Activated T-helper 1 cell treated with Interleukin-2 at 50 U/mL for 16 hours (primary cell): ENCODE data around the gene FLVCR2.
A peak's percentile ranks its signal among the peaks of the same experiment; 100 is the strongest.

ENCODE experiments used
- DNase-seq: peaks from one replicate; pipeline ENCODE4 v3.0.0-alpha.2; 2020; ENCODE audit warnings: low read depth

The FLVCR2 gene

DNA sequence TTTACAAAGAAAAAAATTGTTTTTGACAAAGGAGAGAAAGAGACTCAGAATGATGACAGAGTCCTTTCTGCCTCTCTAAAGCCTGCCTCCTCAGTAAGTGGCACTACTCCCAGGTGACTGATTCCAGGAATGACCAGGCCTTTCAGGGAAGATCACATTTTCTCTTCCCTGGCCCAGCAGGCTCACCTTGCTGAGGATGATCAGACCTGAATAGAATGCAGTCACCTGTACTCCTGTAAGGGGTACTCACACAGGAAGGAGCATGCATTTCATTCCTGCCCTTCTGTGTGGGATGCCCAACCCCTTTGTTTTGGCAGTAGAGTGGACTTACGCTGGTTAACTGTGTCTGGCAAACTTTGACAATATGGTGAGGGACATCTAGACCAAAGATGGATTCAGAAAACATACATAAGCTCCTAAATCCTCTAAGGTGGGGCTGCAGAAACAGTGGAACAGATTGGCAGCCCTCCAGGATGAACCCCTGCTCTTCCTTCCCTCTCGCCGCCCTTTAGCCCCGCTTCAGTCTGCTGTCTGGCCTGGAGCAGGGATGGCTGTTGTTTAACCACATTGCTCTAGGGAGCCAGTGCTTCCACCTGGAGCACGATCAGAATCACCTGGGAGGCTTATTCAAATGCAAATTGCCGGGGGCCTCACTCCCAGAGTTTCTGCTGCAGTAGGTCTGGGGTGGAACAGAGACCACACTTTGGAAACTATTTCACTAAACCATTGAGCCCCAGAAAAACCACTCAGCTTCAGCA, 52.5 kb downstream of the FLVCR2 start:
- DNase-seq, result no peak

DNA sequence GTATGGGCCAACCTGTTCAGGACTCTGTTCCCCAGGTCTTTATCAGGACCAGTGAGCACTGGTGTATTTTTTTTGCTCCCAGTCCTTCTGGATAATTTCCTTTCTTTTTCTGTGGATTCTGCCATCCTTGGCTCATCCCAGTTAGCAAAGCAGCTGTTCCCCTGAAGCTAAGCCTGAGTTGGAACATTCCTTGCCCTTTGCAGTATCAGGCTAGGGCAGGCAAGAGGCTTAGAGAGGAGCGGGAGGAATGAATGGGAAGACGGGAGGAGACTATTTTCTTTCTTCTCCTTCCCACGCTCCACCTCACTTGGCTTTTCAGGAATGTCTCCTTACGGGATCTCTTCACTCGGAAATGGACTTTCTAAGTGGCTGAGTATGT, 53.0 kb downstream of the FLVCR2 start:
- DNase-seq, result no peak

DNA sequence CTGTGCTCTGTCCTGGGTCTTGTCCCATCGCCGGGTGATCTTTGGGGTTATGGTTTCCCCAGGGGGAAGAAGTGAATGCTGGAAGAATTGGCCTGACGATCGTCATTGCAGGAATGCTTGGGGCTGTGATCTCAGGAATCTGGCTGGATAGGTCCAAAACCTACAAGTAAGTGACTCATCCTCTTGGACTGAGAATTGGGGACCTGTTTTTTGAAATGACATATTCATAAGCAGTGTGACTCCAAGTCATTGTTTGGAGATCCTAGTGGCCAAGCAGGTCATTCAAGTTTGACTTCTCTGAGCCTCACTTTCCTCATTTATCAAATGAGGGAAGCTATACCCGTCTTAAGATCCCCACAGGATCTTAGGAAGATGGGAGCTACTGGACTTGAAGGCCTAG, 56.4 kb downstream of the FLVCR2 start:
- DNase-seq, result no peak

DNA sequence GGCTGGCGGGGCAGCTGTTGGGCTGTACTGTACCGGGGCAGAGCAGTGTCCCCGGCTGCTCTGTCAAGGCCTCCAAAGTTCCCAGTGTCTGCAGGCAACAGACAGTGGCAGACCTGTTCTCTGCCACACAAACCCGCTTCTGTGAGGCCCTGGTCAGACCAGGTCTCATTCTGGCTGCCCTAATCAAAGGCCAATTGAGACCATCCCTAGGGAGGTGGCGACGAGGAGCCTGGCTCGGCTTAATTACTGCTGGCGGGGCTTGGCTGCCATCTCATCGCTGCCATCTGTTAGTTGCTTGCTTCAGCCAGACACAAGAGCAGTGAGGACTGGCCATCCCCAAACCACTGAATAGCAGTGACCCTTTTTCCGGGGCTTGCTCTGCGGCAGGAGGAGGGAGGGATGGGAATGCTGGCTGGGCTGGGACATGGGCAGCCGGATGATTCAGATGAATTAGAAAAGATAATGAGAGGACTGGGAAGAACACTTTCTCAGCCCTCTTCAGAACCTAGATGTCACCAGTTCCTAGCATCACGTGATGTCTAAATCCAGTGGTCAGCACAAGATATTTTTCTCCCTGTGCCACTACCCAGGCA, 57.8 kb downstream of the FLVCR2 start:
- no peak for DNase-seq

DNA sequence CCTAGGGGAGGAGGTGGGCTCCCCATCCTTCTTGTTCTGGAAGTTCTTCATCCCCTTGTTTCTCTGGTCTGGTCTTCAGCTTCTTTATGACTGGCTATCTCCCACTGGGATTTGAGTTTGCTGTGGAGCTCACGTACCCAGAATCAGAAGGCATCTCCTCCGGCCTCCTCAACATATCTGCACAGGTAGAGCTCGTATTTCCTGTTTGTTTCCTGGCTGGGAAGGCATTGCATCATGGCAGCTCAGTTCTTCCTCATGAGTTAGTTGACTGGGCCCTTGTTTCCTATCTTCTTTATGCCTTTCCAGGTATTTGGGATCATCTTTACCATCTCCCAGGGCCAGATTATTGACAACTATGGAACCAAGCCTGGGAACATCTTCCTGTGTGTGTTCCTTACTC, 62.5 kb downstream of the FLVCR2 start:
- no peak for DNase-seq

DNA sequence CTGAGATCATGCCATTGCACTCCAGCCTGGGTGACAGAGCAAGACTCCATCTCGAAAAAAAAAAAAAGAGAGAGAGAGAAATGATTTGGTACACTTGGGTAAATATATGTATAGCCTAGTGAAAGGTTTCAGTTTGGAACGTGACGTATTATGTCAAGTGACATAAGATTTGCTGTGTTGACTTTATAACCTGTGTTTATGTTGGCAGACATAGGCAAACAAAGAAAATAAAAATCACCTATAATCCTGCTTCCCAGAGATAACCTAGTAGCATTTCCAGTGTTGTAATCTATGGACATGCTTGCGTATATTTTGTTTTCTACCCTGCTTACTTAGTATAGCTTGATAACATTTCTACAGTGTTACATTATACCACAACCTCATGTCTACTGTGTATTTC, 65.6 kb downstream of the FLVCR2 start:
- DNase-seq, result no peak

DNA sequence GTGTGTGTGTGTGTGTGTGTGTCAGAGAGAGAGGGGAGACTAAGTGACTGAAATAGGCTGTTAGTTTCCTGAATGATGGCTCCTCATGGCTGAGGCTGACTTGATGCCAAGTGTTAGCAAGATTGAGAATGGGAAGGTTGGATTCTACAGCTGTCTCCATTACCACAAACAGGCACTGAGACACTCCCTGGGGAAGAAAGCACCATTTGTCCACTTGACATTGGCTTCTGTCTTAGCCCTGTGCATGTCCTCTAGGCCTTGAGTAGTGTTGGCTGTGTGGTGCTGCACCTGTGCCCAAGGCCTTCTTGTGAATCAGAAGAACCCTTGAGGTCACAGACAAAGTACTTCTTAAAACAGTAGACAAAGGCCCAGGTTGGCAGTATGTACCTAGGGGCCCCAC, 66.6 kb downstream of the FLVCR2 start:
- no peak for DNase-seq

DNA sequence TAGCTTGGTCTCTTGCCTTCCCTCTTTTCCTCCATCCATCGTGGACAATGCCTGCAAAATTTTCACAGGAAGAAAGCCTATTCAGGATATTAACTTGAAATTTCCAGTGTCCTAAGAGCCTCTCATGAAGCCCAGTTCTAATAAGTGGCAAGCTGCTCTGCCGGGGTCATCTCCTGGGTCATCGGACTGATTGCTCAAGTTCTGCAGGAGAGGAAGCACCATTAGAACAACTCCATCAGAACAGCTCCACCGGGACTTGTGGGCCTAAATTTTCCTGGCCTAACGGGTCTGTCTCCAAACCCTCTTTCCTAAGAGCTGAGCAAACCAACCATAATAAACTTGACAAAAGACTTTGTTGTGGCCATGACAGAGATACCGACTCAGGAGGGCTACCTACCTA, 68.3 kb downstream of the FLVCR2 start:
- DNase-seq, result no peak

DNA sequence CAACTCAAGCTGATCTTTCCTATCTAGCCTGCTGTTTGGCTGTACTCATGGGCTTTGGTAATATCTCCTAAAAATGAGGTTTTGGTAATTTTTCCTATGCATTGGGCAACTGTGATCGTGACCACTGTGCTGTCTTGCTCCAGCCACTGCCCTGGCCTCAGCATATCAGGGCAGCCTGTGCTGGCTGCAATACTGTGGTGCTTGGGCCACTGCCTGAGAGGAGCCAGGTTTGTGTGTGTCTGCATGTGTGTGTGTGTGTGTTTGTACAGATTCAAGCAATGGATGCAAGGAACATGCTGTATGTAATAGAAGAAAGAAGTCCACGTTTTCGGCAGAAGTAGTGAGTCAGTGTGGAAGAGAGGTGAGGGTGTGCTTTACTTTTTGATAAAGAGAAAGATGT, 69.2 kb downstream of the FLVCR2 start:
- no peak for DNase-seq

DNA sequence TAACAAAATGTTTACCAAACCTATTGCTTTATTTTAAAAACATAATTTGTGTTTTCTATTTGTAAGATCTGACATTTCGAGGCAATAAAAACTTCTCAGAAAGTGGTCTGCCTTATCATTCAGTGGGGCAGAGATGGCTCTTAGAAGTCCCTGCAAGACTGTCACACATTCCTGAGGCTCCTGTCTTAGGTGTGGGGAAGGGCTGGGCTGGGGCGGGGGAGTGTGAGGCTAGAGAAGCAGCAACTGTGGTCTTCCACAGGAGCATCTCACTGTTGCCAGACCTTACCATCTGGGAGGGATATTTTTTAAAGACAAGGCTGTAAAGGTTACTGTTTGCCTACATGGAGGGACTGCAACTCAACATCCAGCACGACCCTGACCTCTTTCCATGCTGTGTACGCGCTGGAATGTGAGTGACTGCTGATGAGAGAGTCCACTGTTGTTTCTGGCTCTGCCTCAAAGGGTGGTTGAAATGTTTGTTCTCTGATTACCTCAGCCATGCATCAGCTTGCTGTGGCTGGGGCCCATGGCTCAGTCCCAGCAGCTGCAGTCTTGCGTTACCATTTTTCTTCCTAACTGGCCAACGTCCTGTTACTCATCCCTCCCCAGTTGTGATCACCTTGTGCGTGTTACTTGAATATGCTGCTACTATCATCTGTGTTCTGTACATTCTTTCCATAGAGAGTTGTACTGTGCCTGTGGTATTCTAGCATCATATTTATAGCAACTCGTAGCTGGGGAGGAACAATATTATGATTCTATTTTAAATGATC, 69.8 kb downstream of the FLVCR2 start:
- DNase-seq, result no peak

DNA sequence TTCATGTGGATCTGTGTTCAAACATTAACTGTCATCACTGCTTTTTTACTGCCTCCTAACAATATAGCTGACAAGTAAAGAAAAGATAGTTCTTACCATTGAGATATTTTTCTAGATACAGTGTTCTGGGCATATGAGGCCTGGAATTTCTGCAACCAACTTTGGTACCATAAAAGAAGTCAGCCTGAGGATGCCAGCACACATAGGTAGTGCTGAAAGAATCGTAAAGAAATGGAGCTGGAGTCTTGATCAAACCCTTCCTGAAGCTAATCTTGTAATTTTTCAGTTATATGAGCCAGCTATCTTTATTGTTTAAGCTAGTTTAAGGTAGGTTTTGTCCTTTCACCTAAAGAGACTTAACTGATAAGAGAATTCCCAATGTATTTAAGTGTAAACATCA, 70.9 kb downstream of the FLVCR2 start:
- no peak for DNase-seq

DNA sequence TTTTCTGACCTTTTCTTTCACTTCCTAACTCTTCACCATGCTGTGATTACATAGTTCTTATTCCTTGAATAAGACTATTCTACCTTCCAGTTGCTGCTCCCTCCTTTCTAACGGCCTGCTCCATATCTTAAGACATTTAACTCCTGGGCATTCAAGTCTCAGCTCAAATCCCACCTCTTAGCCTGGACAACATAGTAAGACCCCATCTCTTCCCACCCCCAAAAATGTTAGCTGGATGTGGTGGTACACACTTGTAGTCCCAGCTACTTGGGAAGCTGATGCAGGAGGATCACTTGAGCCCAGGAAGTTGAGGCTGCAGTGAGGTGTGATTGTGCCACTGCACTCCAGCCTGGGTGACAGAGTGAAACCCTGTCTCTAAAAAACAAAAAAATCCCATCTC, 71.4 kb downstream of the FLVCR2 start:
- DNase-seq, result no peak

DNA sequence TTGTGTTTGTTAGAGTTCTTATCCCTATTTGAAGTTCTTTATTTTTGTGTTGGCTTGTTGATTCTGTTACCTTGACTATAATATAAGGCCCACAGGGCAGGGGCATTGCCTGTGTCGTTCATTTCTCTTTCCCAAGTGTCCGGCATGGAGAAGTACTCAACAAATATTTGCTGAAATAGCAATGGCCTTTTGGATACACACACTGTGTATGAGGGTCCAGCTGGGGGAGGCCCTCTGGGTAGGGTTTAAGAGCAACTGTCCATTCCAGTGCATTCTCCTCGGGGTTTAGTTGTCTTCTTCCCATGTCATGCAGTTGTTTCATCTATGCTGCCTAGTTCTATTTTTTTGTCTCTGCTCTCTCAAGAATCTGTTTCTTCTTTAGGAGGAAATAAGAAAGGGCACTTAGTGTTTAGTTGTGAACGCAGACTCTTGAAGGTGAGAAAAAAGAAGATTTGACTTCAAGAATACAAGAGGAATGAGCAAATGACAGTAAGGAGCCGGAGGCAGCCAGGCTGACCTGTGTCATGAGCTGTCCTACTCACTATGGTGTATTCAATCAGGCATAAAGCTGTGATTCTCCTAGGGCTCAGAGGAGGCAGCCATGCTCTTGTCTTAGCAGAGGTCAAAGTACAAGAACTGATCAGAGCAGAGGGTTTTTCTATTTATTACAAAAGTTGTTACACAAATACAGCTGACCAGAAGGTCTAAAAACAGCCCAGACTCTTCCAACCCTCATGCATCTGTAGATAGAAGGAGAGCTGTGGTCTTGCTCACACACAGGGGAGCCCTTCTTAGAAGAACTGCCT, 72.0 kb downstream of the FLVCR2 start:
- DNase-seq, result no peak

DNA sequence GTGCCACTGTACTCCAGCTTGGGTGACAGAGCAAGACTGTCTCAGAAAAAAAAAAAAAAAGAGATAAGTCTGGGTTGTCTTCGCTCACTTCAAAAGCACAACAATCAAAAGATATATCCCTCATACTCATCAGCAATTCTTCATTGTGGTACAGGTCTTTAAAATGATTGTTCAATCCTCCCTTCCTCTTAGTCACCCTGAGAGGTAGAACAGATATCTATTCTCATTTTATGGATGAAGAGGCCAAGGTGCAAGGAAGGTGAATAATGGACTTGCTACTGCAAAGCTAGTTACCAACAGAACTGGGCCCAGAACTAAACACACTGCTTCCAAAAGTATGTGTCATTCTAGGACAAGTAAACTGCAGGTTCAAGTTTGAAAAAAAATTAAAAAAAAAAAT, 75.1 kb downstream of the FLVCR2 start:
- DNase-seq, result no peak

DNA sequence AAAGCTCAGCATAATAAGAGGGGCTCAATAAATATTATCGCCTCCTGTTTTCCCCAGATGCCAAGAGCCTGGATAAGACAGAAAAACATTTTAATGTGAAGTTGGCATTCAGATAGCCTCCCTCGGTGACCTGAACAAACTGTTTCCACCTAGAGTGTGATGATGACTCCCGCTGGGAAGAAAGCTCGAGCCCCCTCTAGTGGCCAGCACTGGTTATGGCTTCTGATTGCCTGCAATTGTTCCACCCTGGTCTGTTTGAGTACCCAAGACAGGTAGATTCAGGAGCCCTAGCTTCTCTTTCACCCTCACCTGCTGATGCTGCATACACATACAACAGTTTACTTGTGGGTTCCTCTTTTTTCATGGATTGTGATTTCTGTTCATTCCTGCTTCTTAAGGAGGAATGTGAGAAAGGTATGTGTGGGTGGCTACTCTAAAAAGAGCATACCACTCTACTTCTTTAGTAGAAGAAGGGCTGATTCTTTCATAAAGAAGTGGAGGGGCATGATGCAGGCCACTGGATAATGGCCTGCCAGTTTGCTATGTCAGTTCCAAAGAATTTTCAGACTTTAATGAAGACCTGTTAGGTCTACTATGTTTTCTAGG, 75.8 kb downstream of the FLVCR2 start:
- peak; percentile 62 for DNase-seq

DNA sequence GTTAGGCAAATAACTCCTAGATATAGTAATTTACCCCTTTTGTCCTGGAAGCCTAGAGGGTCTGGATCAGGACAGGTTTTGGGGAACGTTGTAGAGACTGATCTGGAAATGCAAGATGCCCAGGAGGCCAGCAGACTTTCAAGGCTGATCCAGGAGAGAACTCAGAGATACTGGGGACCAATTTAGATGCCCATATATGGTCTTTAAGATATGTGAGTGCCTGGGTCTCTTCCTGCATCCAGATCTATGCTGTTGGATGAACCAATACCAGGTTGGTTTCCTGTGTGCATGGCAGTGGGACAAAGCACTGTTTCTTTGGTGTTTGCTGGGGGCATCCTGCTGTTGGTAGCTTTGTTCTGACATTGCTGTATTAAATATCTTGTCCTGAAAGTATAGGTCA, 76.8 kb downstream of the FLVCR2 start:
- DNase-seq, result no peak

DNA sequence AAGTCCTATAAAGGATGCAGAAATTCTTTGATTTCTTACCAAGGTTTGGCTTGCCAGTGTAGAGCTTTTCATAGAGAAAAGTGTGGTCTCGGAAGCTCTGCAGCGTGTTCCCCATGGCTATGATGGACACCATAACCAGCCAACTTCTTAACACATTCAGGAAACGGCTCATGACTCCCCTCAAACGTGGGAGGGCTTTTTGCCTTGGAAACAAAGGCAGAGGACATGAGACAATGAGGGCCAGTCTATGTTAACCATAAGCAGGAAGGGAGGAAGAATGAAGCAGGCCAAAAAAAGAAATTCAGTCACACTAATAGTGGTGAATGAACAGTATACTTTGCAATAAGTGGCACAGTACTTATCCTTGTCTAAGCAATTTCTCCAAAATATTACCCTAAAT, 78.9 kb downstream of the FLVCR2 start:
- DNase-seq, result no peak

DNA sequence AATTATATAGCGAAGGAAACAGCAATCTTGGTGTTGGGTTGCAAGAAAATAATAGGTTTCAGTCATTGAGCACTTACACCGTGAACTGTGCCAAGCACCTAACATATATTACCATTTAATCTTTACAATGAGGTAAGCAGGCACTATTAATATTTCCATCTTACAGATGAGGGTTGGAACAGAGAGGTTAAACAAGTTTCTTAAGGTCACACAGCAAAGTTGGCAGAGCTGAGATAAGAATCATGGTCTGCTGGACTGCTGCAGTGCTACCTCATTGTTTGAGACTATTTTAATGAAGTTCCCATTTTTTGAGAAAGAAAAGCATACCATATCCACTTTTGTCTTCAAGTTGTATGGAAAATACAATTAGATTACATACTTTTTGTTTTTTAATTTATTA, 80.5 kb downstream of the FLVCR2 start:
- DNase-seq, result no peak

DNA sequence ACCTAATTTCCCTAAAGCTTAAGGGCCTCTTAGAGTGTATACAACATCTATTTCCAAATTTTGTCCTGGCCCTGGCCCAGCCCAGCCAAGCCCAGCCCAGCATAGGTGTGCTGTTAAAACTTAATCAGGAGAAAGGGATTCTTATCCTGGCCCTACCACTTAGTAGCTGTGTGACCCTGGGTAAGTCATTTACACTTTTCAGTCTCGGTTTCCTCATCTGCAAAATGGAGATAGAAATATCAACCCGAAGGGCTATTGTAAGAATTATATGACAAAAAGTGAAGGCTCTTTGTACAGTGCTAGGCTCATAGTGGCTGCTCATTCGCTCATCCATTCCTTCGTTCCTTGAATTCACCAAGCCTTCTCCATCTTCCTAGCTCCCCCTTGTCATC, 81.8 kb downstream of the FLVCR2 start:
- DNase-seq, result no peak

DNA sequence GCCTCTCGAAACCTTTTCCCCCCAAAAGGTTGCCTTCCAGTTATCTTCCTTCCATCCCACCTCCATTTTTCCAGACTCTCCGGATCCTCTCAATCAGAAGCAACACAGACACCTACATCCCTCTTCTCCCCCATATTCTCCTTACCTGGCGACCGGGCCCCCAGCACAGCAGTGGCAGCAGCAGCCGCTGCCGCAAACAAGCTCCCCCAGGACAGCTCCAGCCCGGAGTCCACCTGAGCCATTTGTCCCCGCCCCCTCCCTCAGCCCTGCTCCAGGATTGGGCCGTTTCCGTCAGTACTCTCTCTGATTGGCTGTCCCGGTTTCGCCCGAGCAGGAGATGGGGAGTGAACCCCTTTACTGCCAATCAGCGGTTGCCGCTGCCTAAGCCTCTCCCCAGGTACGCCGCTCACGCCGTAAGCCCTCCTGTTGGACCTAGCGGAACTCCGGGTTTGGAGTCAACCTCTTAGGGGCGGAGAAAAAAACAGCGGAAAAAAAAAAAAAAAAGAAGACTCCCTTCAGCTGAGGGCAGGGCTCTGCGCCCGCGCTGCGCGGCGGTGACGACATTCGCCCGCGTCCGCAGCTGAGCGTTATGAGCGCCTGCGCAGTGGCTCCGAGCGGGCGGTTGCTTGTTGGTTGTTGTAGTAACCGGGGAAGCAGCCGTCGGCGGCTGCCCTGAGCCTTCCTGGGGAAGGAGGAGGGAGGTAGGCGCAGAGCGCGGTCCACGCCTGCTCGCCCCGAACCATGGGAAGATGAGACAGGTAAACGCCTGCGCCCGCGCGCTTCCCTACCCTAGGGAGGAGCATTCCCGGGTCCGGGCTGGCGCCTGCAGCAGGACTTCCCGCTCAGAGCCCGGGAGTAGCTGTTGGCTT, 82.4 kb downstream of the FLVCR2 start, which contains the start of the genes ERG28 and TTLL5:
Gene ERG28, minus strand, starts transcription at position 247 of the 869 bp plus-strand sequence. CDS start 3,374 bp downstream, outside the sequence.
Gene TTLL5, plus strand, starts transcription at position 617 of the 869 bp plus-strand sequence. CDS start 1,904 bp downstream, outside the sequence.
- DNase-seq, result peak; percentile 96

DNA sequence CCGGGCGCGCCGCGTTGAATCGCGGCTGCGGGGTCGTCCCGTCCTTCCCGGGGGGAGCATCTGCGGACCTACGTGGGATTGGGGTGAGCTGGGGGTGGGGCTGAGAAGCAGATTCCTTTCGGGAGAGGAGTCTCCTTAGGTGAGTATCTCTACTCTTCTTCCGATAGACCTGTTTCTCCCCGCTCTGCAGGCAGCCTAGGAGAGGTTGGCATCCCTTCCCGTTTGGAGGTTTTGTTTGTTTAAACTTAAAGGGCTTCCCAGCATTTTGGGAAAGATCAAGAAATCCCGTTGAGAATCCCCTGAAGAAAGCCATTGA, 83.0 kb downstream of the FLVCR2 start:
- DNase-seq, result no peak
